BJ (cell line): ENCODE results near the gene PPP2R2D. TPM values are rescaled to one million over a fixed set of nuclear protein-coding genes. Genes with fewer than 3 reads are reported as not detected.

Experiments
- CTCF ChIA-PET: fragments of 350-600 bp; formaldehyde crosslinking; extraction: SDS; loops from one replicate; lab custom pipeline; 2021; ENCODE audit warnings: antibody characterized with exemption, inconsistent platforms; lab: Yijun Ruan, JAX
- POLR2A ChIA-PET: fragments of 300-600 bp; sonication (Branson Sonifier 250); formaldehyde crosslinking; extraction: SDS; loops from one replicate; lab custom pipeline; 2021; ENCODE audit warnings: antibody characterized with exemption; lab: Charles Lee
- DNase-seq: peaks from one replicate; pipeline ENCODE4 v3.0.0-alpha.2; 2011; ENCODE audit warnings: low read depth
- H3K27me3 ChIP-seq: 2 replicates; pipeline ENCODE4 v1.6.0; 2011; ENCODE audit warnings: low read length; ENCODE audit not compliant: control insufficient read depth, insufficient read depth
- H3K36me3 ChIP-seq: 2 replicates; pipeline ENCODE4 v1.5.1; 2011; ENCODE audit warnings: low read length; ENCODE audit not compliant: control insufficient read depth, insufficient read depth
- H3K4me3 ChIP-seq: 2 replicates; pipeline ENCODE4 v1.5.1; 2011; ENCODE audit warnings: low read depth, mild to moderate bottlenecking, control low read depth, low read length
- polyA plus RNA-seq: library from polyadenylated mRNA; depleted of rRNA; stranded (reverse); fragments of >200 nt; gene quantifications from 2 replicates; pipeline ENCODE4 v1.2.3, GENCODE V29; 2011
- TF ChIP-seq, protein P1 (sequence below): IDR thresholded peaks from 2 replicates; pipeline ENCODE4 v1.5.1; 2011; ENCODE audit warnings: low read depth, mild to moderate bottlenecking, control low read depth, inconsistent platforms, low read length, moderate library complexity; ENCODE audit not compliant: insufficient read depth

PPP2R2D gene
- polyA plus RNA-seq, 1 experiment = 31.2 TPM

DNA sequence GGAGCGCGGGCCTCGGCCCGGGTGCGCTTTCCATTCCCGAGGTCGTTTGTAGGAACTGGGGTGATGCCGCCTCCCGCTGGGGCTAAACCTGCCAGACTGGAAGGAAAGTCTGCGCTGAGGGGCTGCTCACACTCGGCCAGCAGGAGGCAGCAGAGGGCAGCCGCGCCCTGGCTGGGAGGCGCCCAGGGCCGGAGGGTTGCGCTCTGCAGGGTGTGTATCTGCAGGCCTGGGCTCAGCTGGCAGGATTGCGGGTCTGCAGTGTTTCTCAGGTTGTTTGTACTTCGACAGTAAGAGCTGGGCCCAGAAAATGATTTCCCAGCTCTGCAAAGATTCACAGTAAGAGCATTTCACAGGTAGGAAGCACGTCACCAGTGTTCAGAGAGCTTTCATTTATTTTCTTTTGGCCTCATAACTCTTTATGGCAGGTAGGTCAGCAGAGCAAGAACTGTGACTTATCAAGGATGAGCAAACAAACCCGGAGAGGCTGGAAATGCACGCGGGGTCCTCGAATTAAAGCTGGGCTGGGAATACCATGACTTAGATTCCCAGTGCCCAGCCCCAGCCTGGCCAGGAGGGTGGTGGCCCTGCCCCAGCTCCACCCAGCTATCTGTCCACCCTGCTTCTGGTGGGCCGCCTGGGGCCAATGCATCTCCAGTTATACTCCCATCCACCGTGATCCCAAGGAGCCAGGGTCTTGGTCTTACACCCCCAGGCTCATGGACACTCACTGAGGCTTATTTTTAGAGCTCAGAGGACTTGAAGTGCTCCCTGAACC is 15.2 kb upstream of the PPP2R2D start:
- POLR2A ChIA-PET = no interaction called here
- no peaks in the 10 kb centered on the region for H3K36me3 ChIP-seq
- no peak overlapping the region for H3K4me3 ChIP-seq
- DNase-seq = no peak
- TF ChIP-seq, protein P1, sequence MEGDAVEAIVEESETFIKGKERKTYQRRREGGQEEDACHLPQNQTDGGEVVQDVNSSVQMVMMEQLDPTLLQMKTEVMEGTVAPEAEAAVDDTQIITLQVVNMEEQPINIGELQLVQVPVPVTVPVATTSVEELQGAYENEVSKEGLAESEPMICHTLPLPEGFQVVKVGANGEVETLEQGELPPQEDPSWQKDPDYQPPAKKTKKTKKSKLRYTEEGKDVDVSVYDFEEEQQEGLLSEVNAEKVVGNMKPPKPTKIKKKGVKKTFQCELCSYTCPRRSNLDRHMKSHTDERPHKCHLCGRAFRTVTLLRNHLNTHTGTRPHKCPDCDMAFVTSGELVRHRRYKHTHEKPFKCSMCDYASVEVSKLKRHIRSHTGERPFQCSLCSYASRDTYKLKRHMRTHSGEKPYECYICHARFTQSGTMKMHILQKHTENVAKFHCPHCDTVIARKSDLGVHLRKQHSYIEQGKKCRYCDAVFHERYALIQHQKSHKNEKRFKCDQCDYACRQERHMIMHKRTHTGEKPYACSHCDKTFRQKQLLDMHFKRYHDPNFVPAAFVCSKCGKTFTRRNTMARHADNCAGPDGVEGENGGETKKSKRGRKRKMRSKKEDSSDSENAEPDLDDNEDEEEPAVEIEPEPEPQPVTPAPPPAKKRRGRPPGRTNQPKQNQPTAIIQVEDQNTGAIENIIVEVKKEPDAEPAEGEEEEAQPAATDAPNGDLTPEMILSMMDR = peak; percentile 99
- H3K27me3 ChIP-seq = peaks cover 3% of the 10 kb centered on the region
- CTCF ChIA-PET = interaction anchor here (0.7 to 5.3 kb wide), 23 partner anchors 8 to 257 kb away, joined by 3 to 79 read pairs (median 3); partner anchors contain the start of gene PPP2R2D

DNA sequence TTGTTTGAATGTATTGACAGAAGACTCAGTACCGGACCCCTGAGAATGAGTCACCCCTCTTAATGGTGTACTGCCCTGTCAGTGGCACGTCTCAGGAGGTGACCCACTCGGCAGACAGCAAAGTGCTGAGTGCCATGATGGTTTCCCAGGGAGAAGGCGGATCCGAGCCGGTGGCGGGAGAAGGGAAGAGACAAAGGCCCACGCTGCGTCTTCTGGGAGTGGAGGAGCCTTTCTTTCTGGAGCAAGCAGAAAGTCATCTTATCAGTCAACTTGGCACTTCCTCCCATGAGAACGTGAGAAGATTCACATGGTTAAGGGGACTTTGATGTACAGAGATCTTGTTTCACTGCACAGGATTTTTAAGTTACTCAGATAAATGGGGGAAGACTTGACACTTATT is 14.6 kb upstream of the PPP2R2D start:
- POLR2A ChIA-PET = no interaction called here
- TF ChIP-seq, protein P1 = no peak
- DNase-seq = no peak

DNA sequence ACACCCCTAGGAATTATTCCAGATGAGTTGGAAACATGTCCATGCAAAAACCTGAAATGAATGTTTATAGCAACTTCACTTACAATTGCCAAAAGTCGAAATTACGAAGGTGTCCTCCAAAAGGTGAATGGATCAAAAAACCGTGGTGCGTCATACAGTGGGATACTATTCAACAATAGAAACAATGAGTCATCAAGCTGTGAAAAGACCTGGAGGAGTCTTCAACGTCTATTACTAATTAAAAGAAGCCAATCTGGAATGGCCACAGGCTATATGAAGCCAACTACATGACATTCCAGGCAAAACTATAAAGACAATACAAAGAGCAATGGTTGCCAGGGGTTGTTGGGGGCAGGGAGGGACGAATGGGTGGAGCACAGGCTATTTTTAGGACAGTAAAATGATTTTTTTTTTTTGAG is 12.6 kb upstream of the PPP2R2D start:
- Histone ChIP-seq H3K4me3 (no peak overlapping the region), H3K27me3 (peaks cover 16% of the 10 kb centered on the region), H3K36me3 (no peaks in the 10 kb centered on the region)
- TF ChIP-seq, protein P1 = no peak
- DNase-seq = no peak
- ChIA-PET POLR2A (no interaction called here), CTCF (interaction anchor here (0.8 to 5.3 kb wide), 3 partner anchors 12 to 135 kb away, joined by 3 to 79 read pairs (median 5); partner anchors contain the start of gene PPP2R2D)

More for the DNA sequence above, 14.6 kb upstream of the PPP2R2D start:
- H3K27me3 ChIP-seq = peaks cover 6% of the 10 kb centered on the region
- no peak overlapping the region for H3K4me3 ChIP-seq
- H3K36me3 ChIP-seq = no peaks in the 10 kb centered on the region
- CTCF ChIA-PET = interaction anchor here (0.6 to 5.3 kb wide), 23 partner anchors 9 to 257 kb away, joined by 3 to 79 read pairs (median 3); partner anchors contain the start of gene PPP2R2D

DNA sequence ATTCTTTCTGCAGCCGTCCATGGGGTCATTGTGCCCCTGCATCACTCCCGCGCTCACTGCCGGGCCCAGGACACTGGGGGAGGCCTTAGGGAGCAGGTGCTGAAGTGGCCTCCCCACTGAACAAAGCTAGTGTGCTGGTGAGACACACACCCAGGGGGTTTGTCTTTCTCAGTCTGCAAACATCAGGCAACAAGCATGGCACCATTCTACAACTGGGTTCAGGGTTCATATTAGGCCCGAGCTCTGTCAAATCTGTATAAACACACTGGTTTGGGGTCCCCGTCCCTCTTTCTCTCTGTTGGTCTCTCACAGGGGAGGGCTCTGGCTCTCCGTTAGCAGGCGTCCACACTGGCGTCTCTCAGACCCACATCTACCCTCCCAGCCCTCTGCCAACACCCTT is 11.1 kb upstream of the PPP2R2D start:
- Histone ChIP-seq H3K36me3 (no peaks in the 10 kb centered on the region), H3K27me3 (peaks cover 20% of the 10 kb centered on the region), H3K4me3 (no peak overlapping the region)
- ChIA-PET CTCF (interaction anchor here (0.8 to 5.3 kb wide), 2 partner anchors 15 to 133 kb away, joined by 3 to 79 read pairs; no protein-coding TSS in a partner anchor), POLR2A (no interaction called here)
- no peak for DNase-seq
- TF ChIP-seq, protein P1 = no peak
